ENCODE data around the gene ANKMY1. TPM values are rescaled to one million over a fixed set of nuclear protein-coding genes. Genes with fewer than 3 reads are reported as not detected.
A peak's percentile ranks its signal among the peaks of the same experiment; 100 is the strongest.

The ANKMY1 gene
- total and polyA plus RNA-seq, 2 experiments from 2014 or later, result 2.3 to 8.9 TPM

DNA sequence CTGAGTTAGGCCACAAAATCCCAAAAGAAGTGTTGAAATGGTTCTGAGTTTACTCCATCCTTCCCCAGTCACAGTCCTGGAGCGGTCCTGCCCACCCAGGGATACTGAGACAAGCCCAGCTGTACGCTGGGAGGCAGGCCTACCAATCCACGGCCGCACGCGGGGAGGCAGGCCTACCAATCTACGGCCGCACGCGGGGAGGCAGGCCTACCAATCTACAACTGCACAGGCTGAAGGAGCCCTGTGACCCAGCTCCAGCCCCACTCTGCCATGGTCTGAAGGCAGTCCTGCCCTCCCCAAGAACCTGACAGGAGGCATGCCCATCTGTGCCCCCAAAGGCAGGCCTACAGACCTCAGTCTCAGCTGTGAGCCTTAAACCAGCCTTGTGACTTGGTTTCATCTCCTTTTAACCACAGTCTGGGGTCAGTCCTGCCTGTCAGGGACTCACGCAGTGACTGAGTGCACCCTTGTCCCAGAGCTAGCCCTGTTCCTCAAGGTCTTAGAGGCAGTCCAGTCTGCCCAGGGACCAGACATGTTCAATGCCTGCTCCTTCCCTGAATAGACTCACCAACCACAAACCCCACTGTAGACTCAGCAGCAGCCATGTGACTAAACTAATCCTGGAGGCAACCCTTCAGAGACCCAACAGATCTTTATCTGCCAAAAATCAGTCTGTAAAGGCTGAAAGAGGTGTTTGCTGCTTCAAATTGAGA, 85.6 kb downstream of the ANKMY1 start:
- no peak overlapping the region for H3K4me3 ChIP-seq
- peaks cover 6% of the 10 kb centered on the region; the same call in 1 of the 3 replicates for H3K9me3 Mint-ChIP-seq
- 0 out of 2 replicates have a peak, but pooled peaks cover 8% of the 10 kb centered on the region for H3K27me3 ChIP-seq (ENCODE audit: insufficient read depth)
- no peak overlapping the region for H3K4me2 ChIP-seq
- no peaks in the 10 kb centered on the region for H3K79me2 ChIP-seq (replicated peaks; ENCODE audit: insufficient read depth)
- no peak overlapping the region for H3K27ac Mint-ChIP-seq
- ATAC-seq (peak; percentile 31), DNase-seq (ENCODE audit: low spot score) (no peak)
- no peaks in the 10 kb centered on the region; the same call in 1 of the 2 replicates for H4K20me1 ChIP-seq (replicated peaks; ENCODE audit: insufficient read depth)
- no peaks in the 10 kb centered on the region for H3K4me1 ChIP-seq (ENCODE audit: insufficient read depth)
- H3K27ac ChIP-seq (ENCODE audit: low read depth), result no peak overlapping the region
- H3K36me3 ChIP-seq (ENCODE audit: insufficient read depth), result no peaks in the 10 kb centered on the region
- no peak overlapping the region for H3K4me3 Mint-ChIP-seq
- no peaks in the 10 kb centered on the region; the same call in 1 of the 2 replicates for H3K9me2 ChIP-seq (ENCODE audit: insufficient read depth)
- H3K4me1 Mint-ChIP-seq, result peaks cover 3% of the 10 kb centered on the region; the same call in 1 of the 3 replicates
- no peaks in the 10 kb centered on the region for H3K36me3 Mint-ChIP-seq (ENCODE audit: low read depth)
- H3K27me3 Mint-ChIP-seq (ENCODE audit: insufficient read depth, low read depth, poor library complexity), result peaks cover 8% of the 10 kb centered on the region
- no peak overlapping the region for H2AFZ ChIP-seq
- H3F3A ChIP-seq (replicated peaks; ENCODE audit: low read depth), result no peaks in the 10 kb centered on the region
- TF ChIP-seq JUNB (IDR thresholded peaks at IDR 0.05; ENCODE audit: unreplicated experiment), result no peak
- TF ChIP-seq EZH2 (IDR thresholded peaks at IDR 0.05; ENCODE audit: low read depth, unreplicated experiment), result no peak
- TF ChIP-seq POLR2AphosphoS5 (IDR thresholded peaks at IDR 0.05; ENCODE audit: low read depth), result no peak
- no peak for TF ChIP-seq NANOG (IDR thresholded peaks at IDR 0.05; ENCODE audit: borderline replicate concordance)
- TF ChIP-seq, protein P1, sequence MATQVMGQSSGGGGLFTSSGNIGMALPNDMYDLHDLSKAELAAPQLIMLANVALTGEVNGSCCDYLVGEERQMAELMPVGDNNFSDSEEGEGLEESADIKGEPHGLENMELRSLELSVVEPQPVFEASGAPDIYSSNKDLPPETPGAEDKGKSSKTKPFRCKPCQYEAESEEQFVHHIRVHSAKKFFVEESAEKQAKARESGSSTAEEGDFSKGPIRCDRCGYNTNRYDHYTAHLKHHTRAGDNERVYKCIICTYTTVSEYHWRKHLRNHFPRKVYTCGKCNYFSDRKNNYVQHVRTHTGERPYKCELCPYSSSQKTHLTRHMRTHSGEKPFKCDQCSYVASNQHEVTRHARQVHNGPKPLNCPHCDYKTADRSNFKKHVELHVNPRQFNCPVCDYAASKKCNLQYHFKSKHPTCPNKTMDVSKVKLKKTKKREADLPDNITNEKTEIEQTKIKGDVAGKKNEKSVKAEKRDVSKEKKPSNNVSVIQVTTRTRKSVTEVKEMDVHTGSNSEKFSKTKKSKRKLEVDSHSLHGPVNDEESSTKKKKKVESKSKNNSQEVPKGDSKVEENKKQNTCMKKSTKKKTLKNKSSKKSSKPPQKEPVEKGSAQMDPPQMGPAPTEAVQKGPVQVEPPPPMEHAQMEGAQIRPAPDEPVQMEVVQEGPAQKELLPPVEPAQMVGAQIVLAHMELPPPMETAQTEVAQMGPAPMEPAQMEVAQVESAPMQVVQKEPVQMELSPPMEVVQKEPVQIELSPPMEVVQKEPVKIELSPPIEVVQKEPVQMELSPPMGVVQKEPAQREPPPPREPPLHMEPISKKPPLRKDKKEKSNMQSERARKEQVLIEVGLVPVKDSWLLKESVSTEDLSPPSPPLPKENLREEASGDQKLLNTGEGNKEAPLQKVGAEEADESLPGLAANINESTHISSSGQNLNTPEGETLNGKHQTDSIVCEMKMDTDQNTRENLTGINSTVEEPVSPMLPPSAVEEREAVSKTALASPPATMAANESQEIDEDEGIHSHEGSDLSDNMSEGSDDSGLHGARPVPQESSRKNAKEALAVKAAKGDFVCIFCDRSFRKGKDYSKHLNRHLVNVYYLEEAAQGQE (IDR thresholded peaks at IDR 0.05; ENCODE audit: unreplicated experiment), result no peak
- no peak for TF ChIP-seq ZNF331 (CRISPR knock-in tag; IDR thresholded peaks at IDR 0.05; ENCODE audit: low read depth)

DNA sequence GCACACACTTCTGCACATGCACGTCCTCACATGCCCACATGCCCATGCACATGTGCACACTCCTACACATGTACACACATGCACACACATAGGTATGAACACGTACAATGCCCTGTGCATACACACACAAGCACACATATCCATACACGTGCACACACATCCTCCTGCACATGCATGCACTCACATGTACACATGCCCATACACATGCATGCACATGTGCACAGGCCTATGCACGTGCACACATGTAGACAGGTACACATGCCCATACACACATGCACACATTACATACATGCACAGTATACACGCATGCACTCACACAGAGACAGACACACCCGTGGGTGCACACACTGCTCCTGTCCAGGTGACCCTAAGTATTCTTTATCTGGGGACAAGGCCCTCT, 88.0 kb downstream of the ANKMY1 start:
- Mint-ChIP-seq H3K27me3 (ENCODE audit: insufficient read depth, low read depth, poor library complexity) (peaks cover 8% of the 10 kb centered on the region), H3K4me1 (peaks cover 3% of the 10 kb centered on the region; the same call in 1 of the 3 replicates), H3K4me3 (no peak overlapping the region), H3K9me3 (peaks cover 6% of the 10 kb centered on the region; the same call in 1 of the 3 replicates), H3K36me3 (ENCODE audit: low read depth) (0 out of 3 replicates have a peak, but pooled peaks cover 3% of the 10 kb centered on the region), H3K27ac (no peak overlapping the region)
- no peaks in the 10 kb centered on the region for H3K4me1 ChIP-seq (ENCODE audit: insufficient read depth)
- H3K27me3 ChIP-seq (ENCODE audit: insufficient read depth), result 0 out of 2 replicates have a peak, but pooled peaks cover 8% of the 10 kb centered on the region
- no peak for DNase-seq (ENCODE audit: low spot score)
- H2AFZ ChIP-seq, result no peak overlapping the region
- no peak overlapping the region for H3K4me3 ChIP-seq
- ATAC-seq, result no peak
- no peak overlapping the region for H3K4me2 ChIP-seq
- H3K79me2 ChIP-seq (replicated peaks; ENCODE audit: insufficient read depth), result no peaks in the 10 kb centered on the region
- H3K9me2 ChIP-seq (ENCODE audit: insufficient read depth), result no peaks in the 10 kb centered on the region; the same call in 1 of the 2 replicates
- H3K27ac ChIP-seq (ENCODE audit: low read depth), result no peak overlapping the region
- no peaks in the 10 kb centered on the region for H4K20me1 ChIP-seq (replicated peaks; ENCODE audit: insufficient read depth)
- no peaks in the 10 kb centered on the region for H3K36me3 ChIP-seq (ENCODE audit: insufficient read depth)
- H3F3A ChIP-seq (replicated peaks; ENCODE audit: low read depth), result no peaks in the 10 kb centered on the region
- TF ChIP-seq, protein P2, sequence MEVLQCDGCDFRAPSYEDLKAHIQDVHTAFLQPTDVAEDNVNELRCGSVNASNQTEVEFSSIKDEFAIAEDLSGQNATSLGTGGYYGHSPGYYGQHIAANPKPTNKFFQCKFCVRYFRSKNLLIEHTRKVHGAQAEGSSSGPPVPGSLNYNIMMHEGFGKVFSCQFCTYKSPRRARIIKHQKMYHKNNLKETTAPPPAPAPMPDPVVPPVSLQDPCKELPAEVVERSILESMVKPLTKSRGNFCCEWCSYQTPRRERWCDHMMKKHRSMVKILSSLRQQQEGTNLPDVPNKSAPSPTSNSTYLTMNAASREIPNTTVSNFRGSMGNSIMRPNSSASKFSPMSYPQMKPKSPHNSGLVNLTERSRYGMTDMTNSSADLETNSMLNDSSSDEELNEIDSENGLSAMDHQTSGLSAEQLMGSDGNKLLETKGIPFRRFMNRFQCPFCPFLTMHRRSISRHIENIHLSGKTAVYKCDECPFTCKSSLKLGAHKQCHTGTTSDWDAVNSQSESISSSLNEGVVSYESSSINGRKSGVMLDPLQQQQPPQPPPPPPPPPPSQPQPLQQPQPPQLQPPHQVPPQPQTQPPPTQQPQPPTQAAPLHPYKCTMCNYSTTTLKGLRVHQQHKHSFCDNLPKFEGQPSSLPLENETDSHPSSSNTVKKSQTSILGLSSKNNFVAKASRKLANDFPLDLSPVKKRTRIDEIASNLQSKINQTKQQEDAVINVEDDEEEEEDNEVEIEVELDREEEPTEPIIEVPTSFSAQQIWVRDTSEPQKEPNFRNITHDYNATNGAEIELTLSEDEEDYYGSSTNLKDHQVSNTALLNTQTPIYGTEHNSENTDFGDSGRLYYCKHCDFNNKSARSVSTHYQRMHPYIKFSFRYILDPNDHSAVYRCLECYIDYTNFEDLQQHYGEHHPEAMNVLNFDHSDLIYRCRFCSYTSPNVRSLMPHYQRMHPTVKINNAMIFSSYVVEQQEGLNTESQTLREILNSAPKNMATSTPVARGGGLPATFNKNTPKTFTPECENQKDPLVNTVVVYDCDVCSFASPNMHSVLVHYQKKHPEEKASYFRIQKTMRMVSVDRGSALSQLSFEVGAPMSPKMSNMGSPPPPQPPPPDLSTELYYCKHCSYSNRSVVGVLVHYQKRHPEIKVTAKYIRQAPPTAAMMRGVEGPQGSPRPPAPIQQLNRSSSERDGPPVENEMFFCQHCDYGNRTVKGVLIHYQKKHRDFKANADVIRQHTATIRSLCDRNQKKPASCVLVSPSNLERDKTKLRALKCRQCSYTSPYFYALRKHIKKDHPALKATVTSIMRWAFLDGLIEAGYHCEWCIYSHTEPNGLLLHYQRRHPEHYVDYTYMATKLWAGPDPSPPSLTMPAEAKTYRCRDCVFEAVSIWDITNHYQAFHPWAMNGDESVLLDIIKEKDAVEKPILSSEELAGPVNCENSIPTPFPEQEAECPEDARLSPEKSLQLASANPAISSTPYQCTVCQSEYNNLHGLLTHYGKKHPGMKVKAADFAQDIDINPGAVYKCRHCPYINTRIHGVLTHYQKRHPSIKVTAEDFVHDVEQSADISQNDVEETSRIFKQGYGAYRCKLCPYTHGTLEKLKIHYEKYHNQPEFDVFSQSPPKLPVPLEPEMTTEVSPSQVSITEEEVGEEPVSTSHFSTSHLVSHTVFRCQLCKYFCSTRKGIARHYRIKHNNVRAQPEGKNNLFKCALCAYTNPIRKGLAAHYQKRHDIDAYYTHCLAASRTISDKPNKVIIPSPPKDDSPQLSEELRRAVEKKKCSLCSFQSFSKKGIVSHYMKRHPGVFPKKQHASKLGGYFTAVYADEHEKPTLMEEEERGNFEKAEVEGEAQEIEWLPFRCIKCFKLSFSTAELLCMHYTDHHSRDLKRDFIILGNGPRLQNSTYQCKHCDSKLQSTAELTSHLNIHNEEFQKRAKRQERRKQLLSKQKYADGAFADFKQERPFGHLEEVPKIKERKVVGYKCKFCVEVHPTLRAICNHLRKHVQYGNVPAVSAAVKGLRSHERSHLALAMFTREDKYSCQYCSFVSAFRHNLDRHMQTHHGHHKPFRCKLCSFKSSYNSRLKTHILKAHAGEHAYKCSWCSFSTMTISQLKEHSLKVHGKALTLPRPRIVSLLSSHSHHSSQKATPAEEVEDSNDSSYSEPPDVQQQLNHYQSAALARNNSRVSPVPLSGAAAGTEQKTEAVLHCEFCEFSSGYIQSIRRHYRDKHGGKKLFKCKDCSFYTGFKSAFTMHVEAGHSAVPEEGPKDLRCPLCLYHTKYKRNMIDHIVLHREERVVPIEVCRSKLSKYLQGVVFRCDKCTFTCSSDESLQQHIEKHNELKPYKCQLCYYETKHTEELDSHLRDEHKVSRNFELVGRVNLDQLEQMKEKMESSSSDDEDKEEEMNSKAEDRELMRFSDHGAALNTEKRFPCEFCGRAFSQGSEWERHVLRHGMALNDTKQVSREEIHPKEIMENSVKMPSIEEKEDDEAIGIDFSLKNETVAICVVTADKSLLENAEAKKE (CRISPR knock-in tag; IDR thresholded peaks at IDR 0.05), result no peak
- TF ChIP-seq JUNB (IDR thresholded peaks at IDR 0.05; ENCODE audit: unreplicated experiment), result no peak
- TF ChIP-seq NANOG (IDR thresholded peaks at IDR 0.05; ENCODE audit: borderline replicate concordance), result no peak
- TF ChIP-seq POLR2AphosphoS5 (IDR thresholded peaks at IDR 0.05; ENCODE audit: low read depth), result no peak
- TF ChIP-seq ZNF331 (CRISPR knock-in tag; IDR thresholded peaks at IDR 0.05; ENCODE audit: low read depth), result no peak
- no peak for TF ChIP-seq EZH2 (IDR thresholded peaks at IDR 0.05; ENCODE audit: low read depth, unreplicated experiment)
- TF ChIP-seq ZNF114 (CRISPR knock-in tag; IDR thresholded peaks at IDR 0.05), result no peak
- TF ChIP-seq, protein P3, sequence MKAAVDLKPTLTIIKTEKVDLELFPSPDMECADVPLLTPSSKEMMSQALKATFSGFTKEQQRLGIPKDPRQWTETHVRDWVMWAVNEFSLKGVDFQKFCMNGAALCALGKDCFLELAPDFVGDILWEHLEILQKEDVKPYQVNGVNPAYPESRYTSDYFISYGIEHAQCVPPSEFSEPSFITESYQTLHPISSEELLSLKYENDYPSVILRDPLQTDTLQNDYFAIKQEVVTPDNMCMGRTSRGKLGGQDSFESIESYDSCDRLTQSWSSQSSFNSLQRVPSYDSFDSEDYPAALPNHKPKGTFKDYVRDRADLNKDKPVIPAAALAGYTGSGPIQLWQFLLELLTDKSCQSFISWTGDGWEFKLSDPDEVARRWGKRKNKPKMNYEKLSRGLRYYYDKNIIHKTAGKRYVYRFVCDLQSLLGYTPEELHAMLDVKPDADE (IDR thresholded peaks at IDR 0.05), result no peak
